DOHH2 (cell line): ENCODE measurements around the gene KANTR.

Experiments used
- CTCF ChIP-seq: fragments of 200-600 bp; sonication (generic); IDR thresholded peaks from one replicate; pipeline ENCODE4 v1.5.1; 2014; ENCODE audit warnings: antibody characterized with exemption, mild to moderate bottlenecking, low read depth, low read length; ENCODE audit not compliant: poor library complexity, severe bottlenecking
- EZH2phosphoT487 ChIP-seq: fragments of 200-600 bp; sonication (generic); IDR thresholded peaks from 2 replicates; pipeline ENCODE4 v1.6.1; 2017; ENCODE audit warnings: borderline replicate concordance, mild to moderate bottlenecking, antibody characterized with exemption, low read length, moderate library complexity, mixed read lengths

- TF ChIP-seq CTCF (no peak), EZH2phosphoT487 (no peak)
Measured at GRCh38 chrX:53091354-53091753, 2.6 kb upstream of the KANTR start.
